Progenitor cell of endocrine pancreas (in vitro differentiated cells): ENCODE results near the gene YLPM1. TPM values are rescaled to one million over a fixed set of nuclear protein-coding genes. Genes with fewer than 3 reads are reported as not detected.

Experiments used
- DNase-seq: peaks from one replicate; pipeline ENCODE4 v3.0.0; 2021; ENCODE audit warnings: low spot score; ENCODE audit not compliant: unreplicated experiment
- H3K27ac Mint-ChIP-seq: 2 replicates; pipeline ENCODE4 v1.8.0; 2021; ENCODE audit warnings: mild to moderate bottlenecking, moderate library complexity, mixed read lengths
- H3K27me3 Mint-ChIP-seq: 2 replicates; pipeline ENCODE4 v1.8.0; 2021; ENCODE audit warnings: mixed read lengths
- H3K36me3 Mint-ChIP-seq: 2 replicates; pipeline ENCODE4 v1.8.0; 2022; ENCODE audit warnings: mixed read lengths; ENCODE audit not compliant: insufficient read depth
- H3K4me1 Mint-ChIP-seq: 2 replicates; pipeline ENCODE4 v1.8.0; 2021; ENCODE audit warnings: low read depth, mixed read lengths
- H3K4me3 Mint-ChIP-seq: 2 replicates; pipeline ENCODE4 v1.8.0; 2021; ENCODE audit warnings: low read depth, mild to moderate bottlenecking, moderate library complexity, mixed read lengths
- H3K9me3 Mint-ChIP-seq: 2 replicates; pipeline ENCODE4 v1.8.0; 2021; ENCODE audit warnings: low read depth, mixed read lengths
- total RNA-seq: library from RNA; stranded (reverse); gene quantifications from 2 replicates; pipeline ENCODE4 v1.2.1, GENCODE V29; 2021
- TF ChIP-seq, protein P1 (sequence below): fragments of 200-600 bp; sonication (generic); IDR thresholded peaks from one replicate; pipeline ENCODE4 v1.5.0; 2021; ENCODE audit warnings: antibody characterized with exemption, mild to moderate bottlenecking; ENCODE audit not compliant: unreplicated experiment

YLPM1 gene
- total RNA-seq, 1 donor from 2014 or later: 119 TPM

DNA sequence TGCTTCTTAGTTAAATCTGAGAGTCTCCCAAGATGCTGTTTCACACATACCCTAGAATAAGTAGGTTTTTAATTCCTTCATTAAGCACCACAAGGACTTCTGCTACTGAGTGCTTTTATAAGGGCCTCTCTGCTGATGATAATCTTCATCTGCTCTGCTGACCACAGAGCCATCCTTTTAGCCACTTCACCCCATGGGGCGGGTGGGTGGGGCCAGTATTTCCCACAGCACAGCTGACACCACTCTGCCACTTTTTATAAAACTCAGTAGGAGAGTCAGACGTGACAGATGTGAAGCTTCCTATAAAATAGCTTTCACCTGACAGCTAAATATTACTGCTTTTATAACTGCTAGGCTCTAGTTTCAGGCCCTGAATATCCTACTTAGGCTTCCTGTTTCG lies 29.9 kb upstream of the YLPM1 start:
- Mint-ChIP-seq H3K4me3 (no peak overlapping the region), H3K36me3 (peaks cover 10% of the 10 kb centered on the region), H3K4me1 (peaks cover 18% of the 10 kb centered on the region), H3K27me3 (no peaks in the 10 kb centered on the region), H3K27ac (no peak overlapping the region), H3K9me3 (no peaks in the 10 kb centered on the region)
- TF ChIP-seq, protein P1, sequence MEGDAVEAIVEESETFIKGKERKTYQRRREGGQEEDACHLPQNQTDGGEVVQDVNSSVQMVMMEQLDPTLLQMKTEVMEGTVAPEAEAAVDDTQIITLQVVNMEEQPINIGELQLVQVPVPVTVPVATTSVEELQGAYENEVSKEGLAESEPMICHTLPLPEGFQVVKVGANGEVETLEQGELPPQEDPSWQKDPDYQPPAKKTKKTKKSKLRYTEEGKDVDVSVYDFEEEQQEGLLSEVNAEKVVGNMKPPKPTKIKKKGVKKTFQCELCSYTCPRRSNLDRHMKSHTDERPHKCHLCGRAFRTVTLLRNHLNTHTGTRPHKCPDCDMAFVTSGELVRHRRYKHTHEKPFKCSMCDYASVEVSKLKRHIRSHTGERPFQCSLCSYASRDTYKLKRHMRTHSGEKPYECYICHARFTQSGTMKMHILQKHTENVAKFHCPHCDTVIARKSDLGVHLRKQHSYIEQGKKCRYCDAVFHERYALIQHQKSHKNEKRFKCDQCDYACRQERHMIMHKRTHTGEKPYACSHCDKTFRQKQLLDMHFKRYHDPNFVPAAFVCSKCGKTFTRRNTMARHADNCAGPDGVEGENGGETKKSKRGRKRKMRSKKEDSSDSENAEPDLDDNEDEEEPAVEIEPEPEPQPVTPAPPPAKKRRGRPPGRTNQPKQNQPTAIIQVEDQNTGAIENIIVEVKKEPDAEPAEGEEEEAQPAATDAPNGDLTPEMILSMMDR: no peak
- DNase-seq: no peak

DNA sequence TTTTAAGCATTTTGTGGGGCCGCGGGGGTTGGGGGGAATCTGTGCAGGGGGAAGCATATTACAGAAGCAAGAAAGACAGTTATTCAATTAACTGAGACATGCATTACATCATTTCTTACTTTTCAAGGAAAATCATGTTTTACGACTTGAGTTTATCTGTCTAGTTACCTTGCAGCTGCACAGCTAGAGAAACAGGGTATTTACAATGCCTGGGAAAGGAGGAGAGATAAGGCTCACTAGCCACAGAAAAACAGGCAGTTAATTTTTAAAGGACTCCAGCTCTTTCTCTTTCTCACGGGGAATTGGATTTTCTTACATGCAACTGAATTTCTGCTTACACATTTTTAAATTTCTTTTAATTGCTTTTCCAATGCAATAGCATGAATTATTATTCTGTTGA lies 28.0 kb upstream of the YLPM1 start:
- peaks cover 18% of the 10 kb centered on the region for H3K4me1 Mint-ChIP-seq
- H3K27ac Mint-ChIP-seq: peak overlapping the region; percentile 88
- TF ChIP-seq, protein P1: no peak
- H3K9me3 Mint-ChIP-seq: no peaks in the 10 kb centered on the region
- no peaks in the 10 kb centered on the region for H3K27me3 Mint-ChIP-seq
- H3K36me3 Mint-ChIP-seq: peaks cover 12% of the 10 kb centered on the region
- DNase-seq: no peak
- peak overlapping the region; percentile 56 for H3K4me3 Mint-ChIP-seq

DNA sequence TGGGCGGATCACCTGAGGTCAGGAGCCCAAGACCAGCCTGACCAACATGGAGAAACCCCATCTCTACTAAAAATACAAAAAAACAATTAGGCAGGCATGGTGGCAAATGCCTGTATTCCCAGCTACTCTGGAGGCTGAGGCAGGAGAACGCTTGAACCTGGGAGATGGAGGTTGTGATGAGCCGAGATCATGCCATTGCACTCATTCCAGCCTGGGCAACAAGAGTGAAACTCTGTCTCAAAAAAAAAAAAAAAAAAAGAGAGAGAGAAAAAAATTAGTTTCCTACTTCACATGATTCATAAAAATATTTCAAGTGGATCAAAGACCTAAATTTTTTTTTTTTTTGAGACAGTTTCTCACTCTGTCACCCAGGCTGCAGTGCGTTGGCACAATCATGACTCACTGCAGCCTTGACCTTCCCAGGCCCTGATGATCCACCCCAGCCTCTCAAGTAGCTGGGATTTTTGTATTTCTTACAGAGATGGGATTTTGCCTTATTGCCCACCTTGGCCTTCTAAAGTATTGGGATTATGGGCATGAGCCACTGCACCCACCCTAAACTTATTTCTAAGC lies 25.3 kb upstream of the YLPM1 start:
- no peak overlapping the region for H3K4me3 Mint-ChIP-seq
- no peak overlapping the region for H3K27ac Mint-ChIP-seq
- H3K9me3 Mint-ChIP-seq: no peaks in the 10 kb centered on the region
- H3K4me1 Mint-ChIP-seq: peaks cover 18% of the 10 kb centered on the region
- H3K27me3 Mint-ChIP-seq: no peaks in the 10 kb centered on the region
- no peak for DNase-seq
- TF ChIP-seq, protein P1: no peak
- peaks cover 9% of the 10 kb centered on the region for H3K36me3 Mint-ChIP-seq

DNA sequence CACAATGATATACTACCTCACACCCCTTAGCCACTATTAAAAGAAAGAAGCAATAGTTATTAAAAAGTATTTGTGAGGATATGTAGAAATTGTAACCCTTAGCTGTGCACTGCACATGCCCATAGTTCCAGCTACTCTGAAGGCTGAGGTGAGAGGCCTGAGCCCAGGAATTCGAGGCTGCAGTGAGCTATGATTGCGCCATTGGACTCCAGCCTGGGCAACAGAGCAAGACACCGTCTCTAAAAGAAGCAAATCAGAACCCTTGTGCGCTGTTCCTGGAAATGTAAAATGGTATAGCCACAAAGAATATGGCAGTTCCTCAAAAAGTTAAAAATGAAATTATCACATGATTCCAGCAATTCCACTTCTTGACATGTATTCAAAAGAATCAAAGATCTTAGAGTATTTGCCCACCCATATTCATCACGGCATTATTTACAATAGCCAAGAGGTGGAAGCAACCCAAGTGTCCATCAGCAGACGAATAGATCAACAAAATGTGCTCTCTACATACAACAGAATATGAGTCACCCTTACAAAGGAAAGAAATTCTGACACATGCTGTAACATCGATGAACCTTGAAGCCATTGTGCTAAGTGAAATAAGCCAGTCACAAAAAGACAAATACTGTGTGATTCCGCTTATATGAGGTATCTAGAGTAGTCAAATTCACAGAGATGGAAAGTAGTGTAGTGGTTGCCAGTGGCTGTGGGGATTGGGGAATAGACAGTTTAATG lies 23.7 kb upstream of the YLPM1 start:
- Mint-ChIP-seq H3K4me1 (peaks cover 13% of the 10 kb centered on the region), H3K27ac (no peak overlapping the region), H3K27me3 (no peaks in the 10 kb centered on the region), H3K4me3 (no peak overlapping the region), H3K9me3 (no peaks in the 10 kb centered on the region), H3K36me3 (peaks cover 11% of the 10 kb centered on the region)
- no peak for DNase-seq
- TF ChIP-seq, protein P1: no peak

DNA sequence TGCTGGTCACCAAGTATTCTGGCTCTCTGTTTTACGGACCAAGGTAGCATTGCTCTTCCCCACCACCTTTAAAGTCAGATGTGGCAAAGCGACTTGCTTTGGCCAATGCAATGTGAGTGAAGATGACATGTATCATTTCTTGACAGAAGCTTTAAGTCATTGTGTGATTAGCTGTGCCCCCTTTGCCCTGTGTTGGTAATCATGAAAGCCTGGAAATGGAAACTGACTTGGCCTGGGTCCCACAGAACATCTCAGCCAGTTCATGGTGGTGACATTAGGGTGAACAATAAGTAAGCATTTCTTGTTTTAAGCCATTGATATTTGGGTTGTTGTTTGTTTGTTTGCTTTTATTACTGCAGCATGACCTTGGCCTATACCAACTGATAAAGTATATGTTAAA lies 15.9 kb upstream of the YLPM1 start:
- H3K36me3 Mint-ChIP-seq: peaks cover 3% of the 10 kb centered on the region
- H3K9me3 Mint-ChIP-seq: peaks cover 5% of the 10 kb centered on the region
- TF ChIP-seq, protein P1: no peak
- H3K27ac Mint-ChIP-seq: no peak overlapping the region
- DNase-seq: no peak
- H3K4me1 Mint-ChIP-seq: no peaks in the 10 kb centered on the region
- no peaks in the 10 kb centered on the region for H3K27me3 Mint-ChIP-seq
- H3K4me3 Mint-ChIP-seq: no peak overlapping the region
